Measurements from ENCODE around the gene ST6GALNAC3. TPM values are rescaled to one million over a fixed set of nuclear protein-coding genes. Genes with fewer than 3 reads are reported as not detected.
"Not testable (repeated sequence)": the region's sequence is repeated elsewhere in the genome, so short reads cannot be mapped to it uniquely, and the experiment has no call there.

ST6GALNAC3 gene
- total RNA-seq, 4 donors from 2014 or later: 9.7 to 34.0 (median 14.1) TPM

DNA sequence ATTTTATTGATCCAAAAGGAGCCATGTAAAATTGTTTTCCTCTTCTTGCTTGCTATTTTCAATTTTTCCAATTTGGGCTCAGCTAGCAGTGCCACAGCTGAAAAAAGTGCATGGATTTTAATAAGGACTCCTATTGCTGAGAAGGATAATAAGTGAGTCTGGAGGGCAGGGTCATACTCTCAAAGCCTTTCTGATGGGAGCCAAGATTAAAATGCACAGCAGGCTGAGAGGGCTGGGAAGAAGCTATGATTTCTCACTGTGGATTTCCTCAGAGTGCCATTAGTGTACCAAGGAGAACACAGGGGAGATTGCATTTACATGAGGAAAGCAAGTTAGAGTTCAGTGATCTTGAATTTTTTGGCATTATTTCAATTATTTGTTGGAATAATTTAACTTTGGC lies 261.3 kb downstream of the ST6GALNAC3 start:
- DNase-seq (ENCODE audit: low spot score) (no peak), ATAC-seq (ENCODE audit: low FRiP score) (no peak)
- TF ChIP-seq, protein P1, sequence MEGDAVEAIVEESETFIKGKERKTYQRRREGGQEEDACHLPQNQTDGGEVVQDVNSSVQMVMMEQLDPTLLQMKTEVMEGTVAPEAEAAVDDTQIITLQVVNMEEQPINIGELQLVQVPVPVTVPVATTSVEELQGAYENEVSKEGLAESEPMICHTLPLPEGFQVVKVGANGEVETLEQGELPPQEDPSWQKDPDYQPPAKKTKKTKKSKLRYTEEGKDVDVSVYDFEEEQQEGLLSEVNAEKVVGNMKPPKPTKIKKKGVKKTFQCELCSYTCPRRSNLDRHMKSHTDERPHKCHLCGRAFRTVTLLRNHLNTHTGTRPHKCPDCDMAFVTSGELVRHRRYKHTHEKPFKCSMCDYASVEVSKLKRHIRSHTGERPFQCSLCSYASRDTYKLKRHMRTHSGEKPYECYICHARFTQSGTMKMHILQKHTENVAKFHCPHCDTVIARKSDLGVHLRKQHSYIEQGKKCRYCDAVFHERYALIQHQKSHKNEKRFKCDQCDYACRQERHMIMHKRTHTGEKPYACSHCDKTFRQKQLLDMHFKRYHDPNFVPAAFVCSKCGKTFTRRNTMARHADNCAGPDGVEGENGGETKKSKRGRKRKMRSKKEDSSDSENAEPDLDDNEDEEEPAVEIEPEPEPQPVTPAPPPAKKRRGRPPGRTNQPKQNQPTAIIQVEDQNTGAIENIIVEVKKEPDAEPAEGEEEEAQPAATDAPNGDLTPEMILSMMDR (IDR thresholded peaks at IDR 0.05): no peak

DNA sequence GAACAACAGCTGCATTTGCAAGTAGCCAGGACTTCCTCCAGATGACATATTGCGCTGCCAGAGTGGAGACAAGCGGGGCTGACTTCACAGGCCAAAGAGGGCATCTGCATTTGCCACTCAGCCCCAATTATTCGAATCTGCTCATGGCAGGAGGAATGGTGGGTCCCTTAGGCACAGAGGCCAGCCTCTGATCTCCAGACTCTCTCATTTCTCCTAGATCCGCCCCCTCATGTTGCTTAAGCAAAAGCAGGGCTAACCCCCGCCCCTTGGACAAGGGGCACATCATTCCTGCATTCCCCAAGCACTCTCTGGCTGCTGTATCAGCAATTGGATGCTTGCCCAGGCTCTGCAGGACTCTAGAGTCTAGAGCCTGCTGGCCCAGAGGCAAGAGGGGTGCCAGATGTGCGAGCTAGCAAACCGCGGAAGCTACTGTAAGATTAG lies 262.4 kb downstream of the ST6GALNAC3 start:
- TF ChIP-seq, protein P1 (IDR thresholded peaks at IDR 0.05): no peak
- peak; percentile 37 for ATAC-seq (ENCODE audit: low FRiP score)
- peak; percentile 25 for DNase-seq (ENCODE audit: low spot score)

DNA sequence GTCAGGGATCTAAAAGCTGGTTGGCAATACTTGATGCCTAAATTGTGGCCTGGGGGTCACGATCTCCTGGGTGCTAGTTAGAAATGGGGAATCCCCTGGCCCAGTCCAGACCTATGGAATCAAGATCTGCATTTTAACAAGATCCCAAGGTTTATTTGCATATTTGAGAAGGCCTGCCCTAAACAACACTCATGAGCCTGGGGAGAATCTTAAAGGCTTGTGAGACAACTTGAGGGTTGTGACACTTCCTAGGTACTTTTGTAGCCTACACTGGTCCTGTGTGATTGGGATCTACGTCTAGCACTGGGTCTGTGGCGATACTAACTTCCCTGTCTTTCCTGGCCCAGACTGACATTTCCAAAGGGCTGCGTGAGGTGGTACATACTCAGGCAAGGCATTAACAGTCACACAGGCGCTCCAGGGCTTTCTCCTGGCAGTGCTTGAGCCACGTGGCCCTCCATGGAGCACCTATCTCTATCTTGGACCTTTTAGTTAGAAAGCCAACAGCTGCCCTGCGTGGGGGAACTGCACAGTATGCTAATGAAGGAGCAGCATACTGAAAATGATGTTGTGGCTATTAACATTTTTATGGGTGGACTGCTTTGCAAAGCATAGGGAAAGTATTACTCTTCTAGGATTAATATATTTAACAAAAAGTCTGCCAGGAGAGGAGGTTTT lies 263.1 kb downstream of the ST6GALNAC3 start:
- ATAC-seq (ENCODE audit: low FRiP score) (no peak), DNase-seq (ENCODE audit: low spot score) (no peak)
- TF ChIP-seq, protein P1 (IDR thresholded peaks at IDR 0.05): no peak

DNA sequence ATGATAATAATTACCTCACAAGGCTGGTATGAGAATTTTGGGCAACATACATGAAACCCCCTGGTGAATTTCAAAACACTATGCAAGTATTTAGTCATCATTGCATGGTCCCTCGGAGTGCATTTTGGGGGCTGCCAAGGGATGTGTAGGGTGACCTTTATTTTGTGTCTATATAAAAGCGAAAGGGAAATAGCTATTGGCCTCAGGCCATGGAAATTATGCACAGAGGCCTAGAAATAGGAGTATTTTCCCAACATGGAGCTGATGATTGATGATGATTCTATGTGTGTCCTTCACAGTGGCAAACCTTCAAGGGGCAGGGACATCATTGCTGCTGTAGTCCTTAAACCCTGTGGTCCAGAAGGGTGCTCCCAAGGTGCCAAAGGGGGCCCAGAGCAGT lies 265.5 kb downstream of the ST6GALNAC3 start:
- ATAC-seq (ENCODE audit: low FRiP score): no peak
- DNase-seq (ENCODE audit: low spot score): no peak
- TF ChIP-seq, protein P1 (IDR thresholded peaks at IDR 0.05): no peak

- DNase-seq (ENCODE audit: low spot score): not testable (repeated sequence)
Measured at GRCh38 chr1:76341816-76342215, 267.3 kb downstream of the ST6GALNAC3 start.

GRCh38 chr1:76343356-76343755 lies 268.8 kb downstream of the ST6GALNAC3 start:
- ATAC-seq (ENCODE audit: low FRiP score) (no peak), DNase-seq (ENCODE audit: low spot score) (no peak)
- TF ChIP-seq, protein P1 (IDR thresholded peaks at IDR 0.05): no peak

More at GRCh38 chr1:76341816-76342215, 267.3 kb downstream of the ST6GALNAC3 start:
- not testable (repeated sequence) for ATAC-seq (ENCODE audit: low FRiP score)

DNA sequence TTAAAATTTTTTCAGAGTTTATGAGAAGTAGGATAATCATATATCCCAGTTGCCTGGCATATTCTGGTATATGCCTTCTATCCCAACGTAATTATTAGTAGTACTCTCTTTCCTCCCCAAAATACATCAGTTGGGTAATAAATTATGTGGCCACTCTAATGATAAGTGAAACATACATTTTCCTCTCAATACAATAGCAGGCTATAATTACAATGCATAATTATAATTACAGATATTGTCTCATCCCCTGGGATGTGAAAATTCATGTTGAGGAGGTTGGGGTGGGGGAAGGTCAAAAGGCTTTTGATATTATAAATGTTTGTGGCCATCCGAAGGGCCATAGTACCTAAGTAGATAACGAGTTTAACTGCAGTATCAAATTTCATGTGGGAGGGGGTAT lies 277.1 kb downstream of the ST6GALNAC3 start:
- ATAC-seq (ENCODE audit: low FRiP score): no peak

More for the DNA sequence above, 277.1 kb downstream of the ST6GALNAC3 start:
- TF ChIP-seq, protein P1 (IDR thresholded peaks at IDR 0.05): no peak
- DNase-seq (ENCODE audit: low spot score): no peak

Data from omental fat pad (tissue), 4 donors.